Measurements from ENCODE around the gene SESN1. TPM values are rescaled to one million over a fixed set of nuclear protein-coding genes. Genes with fewer than 3 reads are reported as not detected.

The SESN1 gene
- polyA plus RNA-seq, 1 experiment, result 9.1 TPM

- DNase-seq (ENCODE audit: low read depth), result no peak
- Histone ChIP-seq H3K27me3 (ENCODE audit: control insufficient read depth, insufficient read depth, low read length) (no peaks in the 10 kb centered on the region), H3K36me3 (ENCODE audit: control insufficient read depth, insufficient read depth, low read length) (no peaks in the 10 kb centered on the region), H3K4me3 (ENCODE audit: low read depth, low read length) (no peak overlapping the region)
- POLR2A ChIA-PET, result no interaction called here
- TF ChIP-seq CTCF (IDR thresholded peaks at IDR 0.05; ENCODE audit: insufficient read depth, low read depth, low read length), result no peak
- CTCF ChIA-PET, result interaction anchor here (1.1 to 1.5 kb wide), 2 partner anchors 13 to 67 kb away, joined by 3 read pairs; no protein-coding TSS in a partner anchor
Measured at GRCh38 chr6:108944071-108944470, 150.6 kb downstream of the SESN1 start.

GRCh38 chr6:108942556-108943492 lies 151.8 kb downstream of the SESN1 start:
- no peak for DNase-seq (ENCODE audit: low read depth)
- no peaks in the 10 kb centered on the region for H3K27me3 ChIP-seq (ENCODE audit: control insufficient read depth, insufficient read depth, low read length)
- H3K4me3 ChIP-seq (ENCODE audit: low read depth, low read length), result no peak overlapping the region
- ChIA-PET POLR2A (no interaction called here), CTCF (interaction anchor here (0.7 kb wide), 1 partner anchor 159 kb away, joined by 3 read pairs; no protein-coding TSS in a partner anchor)
- TF ChIP-seq CTCF (IDR thresholded peaks at IDR 0.05; ENCODE audit: insufficient read depth, low read depth, low read length), result no peak
- no peaks in the 10 kb centered on the region for H3K36me3 ChIP-seq (ENCODE audit: control insufficient read depth, insufficient read depth, low read length)

- TF ChIP-seq CTCF (IDR thresholded peaks at IDR 0.05; ENCODE audit: insufficient read depth, low read depth, low read length), result no peak
- Histone ChIP-seq H3K27me3 (ENCODE audit: control insufficient read depth, insufficient read depth, low read length) (no peaks in the 10 kb centered on the region), H3K36me3 (ENCODE audit: control insufficient read depth, insufficient read depth, low read length) (no peaks in the 10 kb centered on the region), H3K4me3 (ENCODE audit: low read depth, low read length) (no peak overlapping the region)
- ChIA-PET POLR2A (no interaction called here), CTCF (no interaction called here)
- DNase-seq (ENCODE audit: low read depth), result no peak
Measured at GRCh38 chr6:108941859-108942258, 152.8 kb downstream of the SESN1 start.

GRCh38 chr6:108941281-108941680 lies 153.4 kb downstream of the SESN1 start:
- ChIA-PET CTCF (interaction anchor here (1.1 to 1.2 kb wide), 2 partner anchors 8 to 15 kb away, joined by 3 read pairs; no protein-coding TSS in a partner anchor), POLR2A (no interaction called here)
- no peaks in the 10 kb centered on the region for H3K36me3 ChIP-seq (ENCODE audit: control insufficient read depth, insufficient read depth, low read length)
- DNase-seq (ENCODE audit: low read depth), result no peak
- H3K4me3 ChIP-seq (ENCODE audit: low read depth, low read length), result no peak overlapping the region
- H3K27me3 ChIP-seq (ENCODE audit: control insufficient read depth, insufficient read depth, low read length), result no peaks in the 10 kb centered on the region
- TF ChIP-seq CTCF (IDR thresholded peaks at IDR 0.05; ENCODE audit: insufficient read depth, low read depth, low read length), result no peak

GRCh38 chr6:108940741-108941140 lies 153.9 kb downstream of the SESN1 start:
- ChIA-PET CTCF (interaction anchor here (1.0 to 1.2 kb wide), 3 partner anchors 9 to 19 kb away, joined by 3 read pairs; no protein-coding TSS in a partner anchor), POLR2A (no interaction called here)
- no peak for TF ChIP-seq CTCF (IDR thresholded peaks at IDR 0.05; ENCODE audit: insufficient read depth, low read depth, low read length)
- no peak for DNase-seq (ENCODE audit: low read depth)
- Histone ChIP-seq H3K27me3 (ENCODE audit: control insufficient read depth, insufficient read depth, low read length) (no peaks in the 10 kb centered on the region), H3K4me3 (ENCODE audit: low read depth, low read length) (no peak overlapping the region), H3K36me3 (ENCODE audit: control insufficient read depth, insufficient read depth, low read length) (no peaks in the 10 kb centered on the region)
